ENCODE results near the gene NOX3. TPM values are rescaled to one million over a fixed set of nuclear protein-coding genes. Genes with fewer than 3 reads are reported as not detected.
"Not testable (repeated sequence)": the region's sequence is repeated elsewhere in the genome, so short reads cannot be mapped to it uniquely, and the experiment has no call there.

Gene NOX3
- total RNA-seq, 1 donor from 2014 or later, result not detected

DNA sequence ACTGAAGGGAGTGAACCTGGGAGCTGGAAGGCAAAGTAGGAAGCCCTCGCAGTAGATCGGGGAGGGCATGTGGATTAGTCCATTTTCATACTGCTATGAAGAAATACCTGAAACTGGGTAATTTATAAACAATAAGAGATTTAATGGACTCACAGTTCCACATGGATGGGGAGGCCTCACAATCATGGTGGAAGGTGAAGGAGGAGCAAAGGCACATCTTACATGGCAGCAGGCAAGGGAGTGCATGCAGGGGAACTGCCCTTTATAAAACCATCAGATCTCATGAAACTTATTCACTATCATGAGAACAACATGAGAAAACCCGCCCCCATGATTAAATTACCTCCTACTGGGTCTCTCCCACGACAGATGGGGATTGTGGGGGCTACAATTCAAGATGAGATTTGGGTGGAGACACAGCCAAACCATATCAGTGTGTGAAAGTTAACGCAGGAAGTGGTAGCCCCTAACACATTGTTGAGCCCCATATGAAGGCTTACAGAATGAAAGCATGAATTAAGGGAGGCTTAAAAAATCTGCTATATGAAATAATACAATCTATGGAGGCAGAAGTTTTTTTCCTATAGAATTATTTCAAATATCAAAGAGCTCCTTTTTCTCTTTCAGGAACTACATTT lies 15.5 kb upstream of the NOX3 start:
- DNase-seq (ENCODE audit: extremely low read depth, low read depth, low spot score), result not testable (repeated sequence)

DNA sequence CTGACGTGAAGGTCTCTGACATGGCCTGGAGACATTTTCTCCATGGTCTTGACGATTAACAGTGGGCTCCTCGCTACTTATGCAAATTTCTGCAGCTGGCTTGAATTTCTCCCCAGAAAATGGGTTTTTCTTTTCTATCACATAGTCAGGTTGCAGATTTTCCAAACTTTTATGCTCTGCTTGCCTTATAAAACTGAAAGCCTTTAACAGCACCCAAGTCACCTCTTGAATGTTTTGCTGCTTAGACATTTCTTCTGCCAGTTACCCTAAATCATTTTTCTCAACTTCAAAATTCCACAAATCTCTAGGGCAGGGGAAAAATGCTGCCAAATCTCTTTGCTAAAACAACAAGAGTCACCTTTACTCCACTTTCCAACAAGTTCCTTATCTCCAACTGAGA lies 12.9 kb upstream of the NOX3 start:
- DNase-seq (ENCODE audit: extremely low read depth, low read depth, low spot score), result not testable (repeated sequence)

GRCh38 chr6:155466539-155466938 lies 10.9 kb upstream of the NOX3 start:
- DNase-seq (ENCODE audit: extremely low read depth, low read depth, low spot score), result no peak

GRCh38 chr6:155461556-155461955 lies 5.9 kb upstream of the NOX3 start:
- DNase-seq (ENCODE audit: extremely low read depth, low read depth, low spot score), result no peak

GRCh38 chr6:155454471-155454870 lies 1.2 kb downstream of the NOX3 start:
- DNase-seq (ENCODE audit: extremely low read depth, low read depth, low spot score), result no peak

DNA sequence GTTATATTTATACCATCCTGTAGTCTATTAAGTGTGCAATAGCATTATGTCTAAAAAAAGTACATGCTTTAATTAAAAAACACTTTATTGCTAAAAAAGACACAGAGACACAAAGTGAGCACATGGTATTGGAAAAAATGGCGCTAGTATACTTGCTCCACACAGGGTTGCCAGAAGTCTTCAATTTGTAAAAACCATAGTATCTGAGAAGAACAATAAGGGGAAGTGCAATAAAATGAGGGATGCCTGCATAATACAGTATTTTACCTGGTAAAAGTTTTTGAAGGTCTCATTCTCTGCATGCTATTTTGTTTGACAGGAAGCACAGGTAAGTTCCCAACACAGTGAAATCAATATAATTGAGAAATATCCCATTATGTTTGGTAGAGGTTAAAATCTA lies 1.6 kb downstream of the NOX3 start:
- DNase-seq (ENCODE audit: extremely low read depth, low read depth, low spot score), result no peak

- no peak for DNase-seq (ENCODE audit: extremely low read depth, low read depth, low spot score)
These were observed 3.1 kb downstream of the NOX3 start for GRCh38 chr6:155452576-155452975.

DNA sequence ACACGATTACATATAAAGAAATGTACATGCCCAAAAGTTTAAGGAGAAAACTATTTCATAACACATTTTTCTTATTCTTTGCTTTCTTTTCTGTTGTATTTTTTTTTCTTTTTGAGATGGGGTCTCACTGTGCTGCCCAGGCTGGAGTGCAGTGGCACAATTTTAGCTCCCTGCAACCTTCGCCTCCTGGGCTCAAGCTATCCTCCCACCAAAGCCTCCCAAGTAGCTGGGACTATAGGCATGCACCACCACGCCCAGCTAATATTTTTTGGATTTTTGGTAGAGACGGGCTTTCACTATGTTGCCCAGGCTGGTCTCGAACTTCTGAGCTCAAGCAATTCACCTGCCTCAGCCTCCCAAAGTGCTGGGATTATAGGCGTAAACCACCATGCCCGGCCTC lies 4.1 kb downstream of the NOX3 start:
- DNase-seq (ENCODE audit: extremely low read depth, low read depth, low spot score), result not testable (repeated sequence)

GRCh38 chr6:155450240-155450581 lies 5.4 kb downstream of the NOX3 start:
- no peak for DNase-seq (ENCODE audit: extremely low read depth, low read depth, low spot score)

- no peak for DNase-seq (ENCODE audit: extremely low read depth, low read depth, low spot score)
These were observed 6.0 kb downstream of the NOX3 start for GRCh38 chr6:155449450-155450239.

- no peak for DNase-seq (ENCODE audit: extremely low read depth, low read depth, low spot score)
These were observed 6.8 kb downstream of the NOX3 start for GRCh38 chr6:155448668-155449449.

GRCh38 chr6:155447949-155448348 lies 7.7 kb downstream of the NOX3 start:
- DNase-seq (ENCODE audit: extremely low read depth, low read depth, low spot score), result no peak

- DNase-seq (ENCODE audit: extremely low read depth, low read depth, low spot score), result no peak
These were observed 10.4 kb downstream of the NOX3 start for GRCh38 chr6:155444952-155445903.

DNA sequence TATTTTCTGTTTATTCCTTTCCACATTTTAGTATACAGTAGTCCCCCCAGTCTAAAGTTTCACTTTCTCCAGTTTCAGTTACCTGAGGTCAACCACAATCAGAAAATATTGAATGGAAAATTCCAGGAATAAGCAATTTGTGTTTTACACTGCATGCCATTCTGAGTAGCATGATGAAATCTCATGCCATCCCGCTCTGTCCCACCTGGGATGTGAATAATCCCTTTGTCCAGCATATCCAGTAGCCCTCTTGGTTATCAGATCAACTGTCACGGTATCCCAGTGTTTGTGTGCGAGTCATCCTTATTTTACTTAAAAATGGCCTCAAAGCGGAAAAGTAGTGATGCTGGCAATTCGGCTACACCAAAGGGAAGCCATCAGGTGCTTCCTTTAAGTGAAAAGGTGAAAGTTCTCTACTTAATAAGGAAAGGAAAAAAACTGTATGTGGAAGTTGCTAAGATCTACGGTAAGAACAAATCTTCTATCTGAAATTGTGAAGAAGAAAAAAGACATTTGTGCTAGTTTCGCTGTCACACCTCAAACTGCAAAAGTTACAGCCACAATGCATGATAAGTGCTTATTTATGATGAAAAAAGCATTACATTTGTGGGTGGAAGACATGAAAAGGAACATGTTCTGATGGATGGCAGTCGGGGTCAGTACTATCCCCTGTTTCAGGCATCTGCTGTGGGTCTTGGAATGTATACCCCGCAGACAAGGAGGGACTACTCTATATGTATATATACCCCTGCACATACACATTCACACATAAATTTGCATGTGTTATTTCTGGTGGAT lies 11.3 kb downstream of the NOX3 start:
- DNase-seq (ENCODE audit: extremely low read depth, low read depth, low spot score), result no peak

DNA sequence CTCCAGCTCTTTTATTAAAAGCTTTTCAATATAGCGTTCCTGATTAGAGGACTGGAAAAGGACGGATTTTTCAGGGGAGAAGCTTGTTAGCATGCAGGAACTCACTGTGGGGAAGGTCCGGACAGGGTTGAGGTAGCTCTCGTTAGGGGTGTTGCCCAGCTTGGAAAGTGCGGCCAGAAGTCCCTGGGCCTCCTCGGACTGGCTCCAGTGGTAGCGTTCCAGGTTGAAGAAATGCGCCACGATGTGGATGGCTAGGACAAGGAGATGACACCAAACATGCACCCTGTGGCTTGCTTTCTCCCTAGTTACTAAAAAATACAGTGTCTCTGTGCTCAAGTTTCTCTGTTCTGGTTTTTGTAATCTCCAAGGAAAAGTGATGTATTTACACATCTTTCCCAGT lies 12.5 kb downstream of the NOX3 start:
- no peak for DNase-seq (ENCODE audit: extremely low read depth, low read depth, low spot score)

- no peak for DNase-seq (ENCODE audit: extremely low read depth, low read depth, low spot score)
These were observed 13.1 kb downstream of the NOX3 start for GRCh38 chr6:155442562-155442961.

GRCh38 chr6:155441112-155441465 lies 14.6 kb downstream of the NOX3 start:
- no peak for DNase-seq (ENCODE audit: extremely low read depth, low read depth, low spot score)

DNA sequence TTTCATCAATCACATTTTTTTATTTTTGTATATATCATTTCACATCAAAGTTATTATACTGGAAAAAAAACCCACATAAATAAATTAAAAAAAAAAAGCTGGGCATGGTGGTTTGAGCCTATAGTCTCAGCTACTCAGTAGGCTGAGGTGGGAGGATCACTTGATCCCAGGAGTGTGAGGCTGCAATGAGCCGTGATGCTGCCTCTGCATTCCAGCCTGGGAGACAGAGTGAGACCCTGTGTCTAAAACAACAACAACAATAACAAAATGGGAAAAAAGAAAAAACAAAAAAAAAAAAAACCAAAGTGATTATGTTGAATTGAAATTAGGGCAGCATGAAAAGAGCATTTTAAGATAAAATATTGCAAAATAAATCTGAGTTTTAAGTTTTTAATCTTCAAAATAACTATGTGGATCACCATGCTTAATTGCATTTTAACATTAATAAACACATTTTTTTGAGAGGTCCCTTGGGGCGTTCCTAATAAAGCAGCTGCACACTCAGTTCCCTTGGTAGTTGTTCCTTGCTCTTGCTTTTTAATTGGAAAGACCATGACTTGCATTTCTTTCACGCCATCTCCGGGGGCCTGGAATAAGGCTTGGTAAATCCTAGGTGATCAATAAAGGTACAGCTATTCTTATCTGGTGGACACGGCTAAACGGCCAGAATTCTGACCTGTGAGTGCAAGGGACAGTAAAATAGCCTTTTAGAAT lies 15.1 kb downstream of the NOX3 start:
- no peak for DNase-seq (ENCODE audit: extremely low read depth, low read depth, low spot score)

GRCh38 chr6:155439376-155439775 lies 16.3 kb downstream of the NOX3 start:
- no peak for DNase-seq (ENCODE audit: extremely low read depth, low read depth, low spot score)

Measured in glomerular endothelial cell (primary cell).